ENCODE data around the gene MITD1. TPM values are rescaled to one million over a fixed set of nuclear protein-coding genes. Genes with fewer than 3 reads are reported as not detected.

The MITD1 gene
- total and polyA plus RNA-seq, 2 of the 13 experiments (the other 11 are each of a cell fraction or from before 2014, with no cell fraction given) = 17.8 to 43.7 TPM

- TF ChIP-seq GTF3A (CRISPR knock-in tag; conservative IDR thresholded peaks at IDR 0.05) (peak; percentile 96), ERF (CRISPR knock-in tag; IDR thresholded peaks at IDR 0.05) (peak; percentile 99), ZHX1 (CRISPR knock-in tag; IDR thresholded peaks at IDR 0.05; ENCODE audit: low read depth) (peak; percentile 98), FLYWCH1 (CRISPR knock-in tag; IDR thresholded peaks at IDR 0.05) (no peak; the same call in 1 of the 2 replicates), NR1H2 (CRISPR knock-in tag; IDR thresholded peaks at IDR 0.05; ENCODE audit: borderline replicate concordance, low read depth) (peak; percentile 96; the same call in 1 of the 2 replicates), NKX3-1 (CRISPR knock-in tag; IDR thresholded peaks at IDR 0.05) (peak; percentile 77), ZNF777 (CRISPR knock-in tag; IDR thresholded peaks at IDR 0.05) (peak; percentile 39), KLF11 (CRISPR knock-in tag; IDR thresholded peaks at IDR 0.05) (peak; percentile 94), NCOA1 (CRISPR knock-in tag; IDR thresholded peaks at IDR 0.05) (no peak; the same call in 1 of the 2 replicates), AKNA (CRISPR knock-in tag; IDR thresholded peaks at IDR 0.05; ENCODE audit: borderline replicate concordance) (no peak; the same call in 1 of the 2 replicates), SRY (CRISPR knock-in tag; IDR thresholded peaks at IDR 0.05) (peak; percentile 97), TP53 (CRISPR knock-in tag; conservative IDR thresholded peaks at IDR 0.05) (peak; percentile 63; the same call in 1 of the 2 replicates), HMGA1 (CRISPR knock-in tag; conservative IDR thresholded peaks at IDR 0.05) (no peak), SNAPC2 (CRISPR knock-in tag; IDR thresholded peaks at IDR 0.05) (peak; percentile 98)
- TF ChIP-seq, protein P1, sequence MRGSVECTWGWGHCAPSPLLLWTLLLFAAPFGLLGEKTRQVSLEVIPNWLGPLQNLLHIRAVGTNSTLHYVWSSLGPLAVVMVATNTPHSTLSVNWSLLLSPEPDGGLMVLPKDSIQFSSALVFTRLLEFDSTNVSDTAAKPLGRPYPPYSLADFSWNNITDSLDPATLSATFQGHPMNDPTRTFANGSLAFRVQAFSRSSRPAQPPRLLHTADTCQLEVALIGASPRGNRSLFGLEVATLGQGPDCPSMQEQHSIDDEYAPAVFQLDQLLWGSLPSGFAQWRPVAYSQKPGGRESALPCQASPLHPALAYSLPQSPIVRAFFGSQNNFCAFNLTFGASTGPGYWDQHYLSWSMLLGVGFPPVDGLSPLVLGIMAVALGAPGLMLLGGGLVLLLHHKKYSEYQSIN (CRISPR knock-in tag; IDR thresholded peaks at IDR 0.05; ENCODE audit: borderline replicate concordance) = no peak; the same call in 1 of the 2 replicates
- TF ChIP-seq, protein P2, sequence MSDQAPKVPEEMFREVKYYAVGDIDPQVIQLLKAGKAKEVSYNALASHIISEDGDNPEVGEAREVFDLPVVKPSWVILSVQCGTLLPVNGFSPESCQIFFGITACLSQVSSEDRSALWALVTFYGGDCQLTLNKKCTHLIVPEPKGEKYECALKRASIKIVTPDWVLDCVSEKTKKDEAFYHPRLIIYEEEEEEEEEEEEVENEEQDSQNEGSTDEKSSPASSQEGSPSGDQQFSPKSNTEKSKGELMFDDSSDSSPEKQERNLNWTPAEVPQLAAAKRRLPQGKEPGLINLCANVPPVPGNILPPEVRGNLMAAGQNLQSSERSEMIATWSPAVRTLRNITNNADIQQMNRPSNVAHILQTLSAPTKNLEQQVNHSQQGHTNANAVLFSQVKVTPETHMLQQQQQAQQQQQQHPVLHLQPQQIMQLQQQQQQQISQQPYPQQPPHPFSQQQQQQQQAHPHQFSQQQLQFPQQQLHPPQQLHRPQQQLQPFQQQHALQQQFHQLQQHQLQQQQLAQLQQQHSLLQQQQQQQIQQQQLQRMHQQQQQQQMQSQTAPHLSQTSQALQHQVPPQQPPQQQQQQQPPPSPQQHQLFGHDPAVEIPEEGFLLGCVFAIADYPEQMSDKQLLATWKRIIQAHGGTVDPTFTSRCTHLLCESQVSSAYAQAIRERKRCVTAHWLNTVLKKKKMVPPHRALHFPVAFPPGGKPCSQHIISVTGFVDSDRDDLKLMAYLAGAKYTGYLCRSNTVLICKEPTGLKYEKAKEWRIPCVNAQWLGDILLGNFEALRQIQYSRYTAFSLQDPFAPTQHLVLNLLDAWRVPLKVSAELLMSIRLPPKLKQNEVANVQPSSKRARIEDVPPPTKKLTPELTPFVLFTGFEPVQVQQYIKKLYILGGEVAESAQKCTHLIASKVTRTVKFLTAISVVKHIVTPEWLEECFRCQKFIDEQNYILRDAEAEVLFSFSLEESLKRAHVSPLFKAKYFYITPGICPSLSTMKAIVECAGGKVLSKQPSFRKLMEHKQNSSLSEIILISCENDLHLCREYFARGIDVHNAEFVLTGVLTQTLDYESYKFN (CRISPR knock-in tag; conservative IDR thresholded peaks at IDR 0.05) = peak; percentile 85
Observed at GRCh38 chr2:99154643-99155536, 26.0 kb downstream of the MITD1 start, which contains the start of the genes LIPT1 and TSGA10 (continued).

Data from HepG2 (cell line).